Inflammatory macrophage treated with lipopolysaccharide for 1 hour (primary cell): ENCODE measurements around the gene PGAM2.

ENCODE experiments used
- DNase-seq, 2 donors: peaks; one replicate each; pipeline ENCODE4 v3.0.0-alpha.2; 2020 to 2022

PGAM2 gene

GRCh38 chr7:44082541-44083207, 17.3 kb upstream of the PGAM2 start:
- DNase-seq = peak; percentile 98 to 100

GRCh38 chr7:44081266-44081748, 15.9 kb upstream of the PGAM2 start:
- no peak for DNase-seq

GRCh38 chr7:44080686-44081265, 15.4 kb upstream of the PGAM2 start:
- no peak for DNase-seq

GRCh38 chr7:44080118-44080517, 14.8 kb upstream of the PGAM2 start:
- no peak for DNase-seq

- DNase-seq = peak in 1 of 2 donors; percentile 35
Observed at GRCh38 chr7:44079331-44080021, 14.1 kb upstream of the PGAM2 start.

GRCh38 chr7:44078521-44078920, 13.2 kb upstream of the PGAM2 start:
- no peak for DNase-seq

GRCh38 chr7:44077681-44078091, 12.3 kb upstream of the PGAM2 start:
- no peak for DNase-seq

- no peak for DNase-seq
Observed at GRCh38 chr7:44077061-44077460, 11.7 kb upstream of the PGAM2 start.

GRCh38 chr7:44076101-44076895, 10.9 kb upstream of the PGAM2 start:
- DNase-seq = no peak

- DNase-seq = no peak
Observed at GRCh38 chr7:44075296-44076075, 10.1 kb upstream of the PGAM2 start.

GRCh38 chr7:44074349-44074695, 9.0 kb upstream of the PGAM2 start:
- DNase-seq = no peak

- peak; percentile 86 to 88 for DNase-seq
Observed at GRCh38 chr7:44073664-44074348, 8.4 kb upstream of the PGAM2 start.

GRCh38 chr7:44072364-44073231, 7.2 kb upstream of the PGAM2 start:
- DNase-seq = peak; percentile 41 to 53

GRCh38 chr7:44071726-44072363, 6.5 kb upstream of the PGAM2 start:
- DNase-seq = peak in 1 of 2 donors; percentile 9

- DNase-seq = no peak
Observed at GRCh38 chr7:44068054-44068453, 2.7 kb upstream of the PGAM2 start.

GRCh38 chr7:44067064-44067951, 1.9 kb upstream of the PGAM2 start:
- DNase-seq = no peak

- no peak for DNase-seq
Observed at GRCh38 chr7:44066494-44067063, 1.2 kb upstream of the PGAM2 start.

- no peak for DNase-seq
Observed at GRCh38 chr7:44066111-44066460, 719 bp upstream of the PGAM2 start.
